H1 (cell line): Measurements from ENCODE around the gene TMEM120B. TPM values are rescaled to one million over a fixed set of nuclear protein-coding genes. Genes with fewer than 3 reads are reported as not detected.

Source experiments
- GTF2F1 ChIP-seq: IDR thresholded peaks from 2 replicates; pipeline ENCODE4 v1.6.1; 2012; ENCODE audit warnings: low read depth, low read length, improper control_type of control experiment, borderline replicate concordance
- HDAC2 ChIP-seq, 2 experiments: fragments of 300-600 bp in 1 of 2; sonication (generic) in 1 of 2; IDR thresholded peaks; 2 replicates each; pipeline ENCODE4 v1.6.1; 2011 to 2012; ENCODE audit warnings: low read depth in 2 of 2, low read length in 2 of 2, mild to moderate bottlenecking in 2 of 2, moderate library complexity in 2 of 2, borderline replicate concordance in 1 of 2, inconsistent platforms in 1 of 2
- JUN ChIP-seq: IDR thresholded peaks from 2 replicates; pipeline ENCODE4 v1.6.1; 2011; ENCODE audit warnings: low read depth, mild to moderate bottlenecking, improper control_type of control experiment, low read length
- TCF12 ChIP-seq: IDR thresholded peaks from 2 replicates; pipeline ENCODE4 v1.6.1; 2011; ENCODE audit warnings: low read depth, mild to moderate bottlenecking, low read length
- YY1 ChIP-seq: IDR thresholded peaks from 2 replicates; pipeline ENCODE4 v1.6.1; 2011; ENCODE audit warnings: low read depth, mild to moderate bottlenecking, low read length
- polyA plus RNA-seq, 7 experiments: library from polyadenylated mRNA; depleted of rRNA in 3 of 7; stranded (reverse) in 5 of 7; unstranded in 2 of 7; fragments of >200 nt in 5 of 7; fragments of 200-250 nt in 2 of 7; gene quantifications; 1 replicate in 5 of 7; 2 replicates in 1 of 7; 4 replicates in 1 of 7; pipeline versions ENCODE4 v1.2.1 to v1.2.3, GENCODE V29; 2011 to 2013; ENCODE audit warnings: missing spikeins in 2 of 7, mixed read lengths in 2 of 7
- total RNA-seq: library from RNA; stranded (reverse); fragmentation: NEBNext Ultra II Directional; extraction: Animal tissue kit (Norgen Biotek cat#: 25700); gene quantifications from 2 replicates; pipeline ENCODE4 v1.2.1, GENCODE V29; 2021
- TF ChIP-seq, protein P1 (sequence below): IDR thresholded peaks from 2 replicates; pipeline ENCODE4 v1.6.1; 2012; ENCODE audit warnings: low read length, inconsistent platforms
- TF ChIP-seq, protein P2 (sequence below): fragments of 300-600 bp; sonication (generic); IDR thresholded peaks from 2 replicates; pipeline ENCODE4 v1.7.1; 2012; ENCODE audit warnings: low read length, moderate library complexity, mild to moderate bottlenecking, inconsistent platforms; ENCODE audit not compliant: insufficient replicate concordance

Gene TMEM120B
- total and polyA plus RNA-seq, 2 of the 8 experiments (the other 6 are each of a cell fraction or from before 2014, with no cell fraction given): 22.0 to 29.1 TPM

- TF ChIP-seq, protein P1, sequence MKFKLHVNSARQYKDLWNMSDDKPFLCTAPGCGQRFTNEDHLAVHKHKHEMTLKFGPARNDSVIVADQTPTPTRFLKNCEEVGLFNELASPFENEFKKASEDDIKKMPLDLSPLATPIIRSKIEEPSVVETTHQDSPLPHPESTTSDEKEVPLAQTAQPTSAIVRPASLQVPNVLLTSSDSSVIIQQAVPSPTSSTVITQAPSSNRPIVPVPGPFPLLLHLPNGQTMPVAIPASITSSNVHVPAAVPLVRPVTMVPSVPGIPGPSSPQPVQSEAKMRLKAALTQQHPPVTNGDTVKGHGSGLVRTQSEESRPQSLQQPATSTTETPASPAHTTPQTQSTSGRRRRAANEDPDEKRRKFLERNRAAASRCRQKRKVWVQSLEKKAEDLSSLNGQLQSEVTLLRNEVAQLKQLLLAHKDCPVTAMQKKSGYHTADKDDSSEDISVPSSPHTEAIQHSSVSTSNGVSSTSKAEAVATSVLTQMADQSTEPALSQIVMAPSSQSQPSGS: no peak
- TF ChIP-seq GTF2F1: no peak
- TF ChIP-seq TCF12: no peak
- no peak for TF ChIP-seq HDAC2 (IDR thresholded peaks at IDR 0.05; ENCODE audit: borderline replicate concordance in 1 of 2, low read depth in 2 of 2, low read length in 2 of 2)
- peak; percentile 94 for TF ChIP-seq YY1
- TF ChIP-seq, protein P2, sequence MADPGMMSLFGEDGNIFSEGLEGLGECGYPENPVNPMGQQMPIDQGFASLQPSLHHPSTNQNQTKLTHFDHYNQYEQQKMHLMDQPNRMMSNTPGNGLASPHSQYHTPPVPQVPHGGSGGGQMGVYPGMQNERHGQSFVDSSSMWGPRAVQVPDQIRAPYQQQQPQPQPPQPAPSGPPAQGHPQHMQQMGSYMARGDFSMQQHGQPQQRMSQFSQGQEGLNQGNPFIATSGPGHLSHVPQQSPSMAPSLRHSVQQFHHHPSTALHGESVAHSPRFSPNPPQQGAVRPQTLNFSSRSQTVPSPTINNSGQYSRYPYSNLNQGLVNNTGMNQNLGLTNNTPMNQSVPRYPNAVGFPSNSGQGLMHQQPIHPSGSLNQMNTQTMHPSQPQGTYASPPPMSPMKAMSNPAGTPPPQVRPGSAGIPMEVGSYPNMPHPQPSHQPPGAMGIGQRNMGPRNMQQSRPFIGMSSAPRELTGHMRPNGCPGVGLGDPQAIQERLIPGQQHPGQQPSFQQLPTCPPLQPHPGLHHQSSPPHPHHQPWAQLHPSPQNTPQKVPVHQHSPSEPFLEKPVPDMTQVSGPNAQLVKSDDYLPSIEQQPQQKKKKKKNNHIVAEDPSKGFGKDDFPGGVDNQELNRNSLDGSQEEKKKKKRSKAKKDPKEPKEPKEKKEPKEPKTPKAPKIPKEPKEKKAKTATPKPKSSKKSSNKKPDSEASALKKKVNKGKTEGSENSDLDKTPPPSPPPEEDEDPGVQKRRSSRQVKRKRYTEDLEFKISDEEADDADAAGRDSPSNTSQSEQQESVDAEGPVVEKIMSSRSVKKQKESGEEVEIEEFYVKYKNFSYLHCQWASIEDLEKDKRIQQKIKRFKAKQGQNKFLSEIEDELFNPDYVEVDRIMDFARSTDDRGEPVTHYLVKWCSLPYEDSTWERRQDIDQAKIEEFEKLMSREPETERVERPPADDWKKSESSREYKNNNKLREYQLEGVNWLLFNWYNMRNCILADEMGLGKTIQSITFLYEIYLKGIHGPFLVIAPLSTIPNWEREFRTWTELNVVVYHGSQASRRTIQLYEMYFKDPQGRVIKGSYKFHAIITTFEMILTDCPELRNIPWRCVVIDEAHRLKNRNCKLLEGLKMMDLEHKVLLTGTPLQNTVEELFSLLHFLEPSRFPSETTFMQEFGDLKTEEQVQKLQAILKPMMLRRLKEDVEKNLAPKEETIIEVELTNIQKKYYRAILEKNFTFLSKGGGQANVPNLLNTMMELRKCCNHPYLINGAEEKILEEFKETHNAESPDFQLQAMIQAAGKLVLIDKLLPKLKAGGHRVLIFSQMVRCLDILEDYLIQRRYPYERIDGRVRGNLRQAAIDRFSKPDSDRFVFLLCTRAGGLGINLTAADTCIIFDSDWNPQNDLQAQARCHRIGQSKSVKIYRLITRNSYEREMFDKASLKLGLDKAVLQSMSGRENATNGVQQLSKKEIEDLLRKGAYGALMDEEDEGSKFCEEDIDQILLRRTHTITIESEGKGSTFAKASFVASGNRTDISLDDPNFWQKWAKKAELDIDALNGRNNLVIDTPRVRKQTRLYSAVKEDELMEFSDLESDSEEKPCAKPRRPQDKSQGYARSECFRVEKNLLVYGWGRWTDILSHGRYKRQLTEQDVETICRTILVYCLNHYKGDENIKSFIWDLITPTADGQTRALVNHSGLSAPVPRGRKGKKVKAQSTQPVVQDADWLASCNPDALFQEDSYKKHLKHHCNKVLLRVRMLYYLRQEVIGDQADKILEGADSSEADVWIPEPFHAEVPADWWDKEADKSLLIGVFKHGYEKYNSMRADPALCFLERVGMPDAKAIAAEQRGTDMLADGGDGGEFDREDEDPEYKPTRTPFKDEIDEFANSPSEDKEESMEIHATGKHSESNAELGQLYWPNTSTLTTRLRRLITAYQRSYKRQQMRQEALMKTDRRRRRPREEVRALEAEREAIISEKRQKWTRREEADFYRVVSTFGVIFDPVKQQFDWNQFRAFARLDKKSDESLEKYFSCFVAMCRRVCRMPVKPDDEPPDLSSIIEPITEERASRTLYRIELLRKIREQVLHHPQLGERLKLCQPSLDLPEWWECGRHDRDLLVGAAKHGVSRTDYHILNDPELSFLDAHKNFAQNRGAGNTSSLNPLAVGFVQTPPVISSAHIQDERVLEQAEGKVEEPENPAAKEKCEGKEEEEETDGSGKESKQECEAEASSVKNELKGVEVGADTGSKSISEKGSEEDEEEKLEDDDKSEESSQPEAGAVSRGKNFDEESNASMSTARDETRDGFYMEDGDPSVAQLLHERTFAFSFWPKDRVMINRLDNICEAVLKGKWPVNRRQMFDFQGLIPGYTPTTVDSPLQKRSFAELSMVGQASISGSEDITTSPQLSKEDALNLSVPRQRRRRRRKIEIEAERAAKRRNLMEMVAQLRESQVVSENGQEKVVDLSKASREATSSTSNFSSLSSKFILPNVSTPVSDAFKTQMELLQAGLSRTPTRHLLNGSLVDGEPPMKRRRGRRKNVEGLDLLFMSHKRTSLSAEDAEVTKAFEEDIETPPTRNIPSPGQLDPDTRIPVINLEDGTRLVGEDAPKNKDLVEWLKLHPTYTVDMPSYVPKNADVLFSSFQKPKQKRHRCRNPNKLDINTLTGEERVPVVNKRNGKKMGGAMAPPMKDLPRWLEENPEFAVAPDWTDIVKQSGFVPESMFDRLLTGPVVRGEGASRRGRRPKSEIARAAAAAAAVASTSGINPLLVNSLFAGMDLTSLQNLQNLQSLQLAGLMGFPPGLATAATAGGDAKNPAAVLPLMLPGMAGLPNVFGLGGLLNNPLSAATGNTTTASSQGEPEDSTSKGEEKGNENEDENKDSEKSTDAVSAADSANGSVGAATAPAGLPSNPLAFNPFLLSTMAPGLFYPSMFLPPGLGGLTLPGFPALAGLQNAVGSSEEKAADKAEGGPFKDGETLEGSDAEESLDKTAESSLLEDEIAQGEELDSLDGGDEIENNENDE: no peak
- TF ChIP-seq JUN: no peak
Observed at GRCh38 chr12:121802843-121803698, 90.5 kb downstream of the TMEM120B start (continued).
